G401 (cell line): ENCODE data around the gene FRMD8. TPM values are rescaled to one million over a fixed set of nuclear protein-coding genes. Genes with fewer than 3 reads are reported as not detected.

Source experiments
- DNase-seq: peaks from one replicate; pipeline ENCODE4 v3.0.0-alpha.2; 2015; ENCODE audit warnings: low spot score
- in situ Hi-C: cut with HindIII; loops from 2 replicates; pipeline ENCODE4 v1.10.0; 2016; ENCODE audit warnings: low sequenced_read_pairs, mixed read lengths
- total RNA-seq: library from RNA; depleted of rRNA; stranded (reverse); fragments of >200 nt; shearing (Covaris generic); gene quantifications from 2 replicates; pipeline ENCODE4 v1.2.3, GENCODE V29; 2014; rRNA removed

FRMD8 gene, protein sequence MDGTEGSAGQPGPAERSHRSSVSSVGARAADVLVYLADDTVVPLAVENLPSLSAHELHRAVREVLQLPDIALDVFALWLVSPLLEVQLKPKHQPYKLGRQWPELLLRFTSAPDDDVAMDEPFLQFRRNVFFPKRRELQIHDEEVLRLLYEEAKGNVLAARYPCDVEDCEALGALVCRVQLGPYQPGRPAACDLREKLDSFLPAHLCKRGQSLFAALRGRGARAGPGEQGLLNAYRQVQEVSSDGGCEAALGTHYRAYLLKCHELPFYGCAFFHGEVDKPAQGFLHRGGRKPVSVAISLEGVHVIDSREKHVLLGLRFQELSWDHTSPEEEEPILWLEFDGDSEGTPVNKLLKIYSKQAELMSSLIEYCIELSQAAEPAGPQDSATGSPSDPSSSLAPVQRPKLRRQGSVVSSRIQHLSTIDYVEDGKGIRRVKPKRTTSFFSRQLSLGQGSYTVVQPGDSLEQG
- 31.1 and 40.1 TPM in 2 replicates for total RNA-seq

DNA sequence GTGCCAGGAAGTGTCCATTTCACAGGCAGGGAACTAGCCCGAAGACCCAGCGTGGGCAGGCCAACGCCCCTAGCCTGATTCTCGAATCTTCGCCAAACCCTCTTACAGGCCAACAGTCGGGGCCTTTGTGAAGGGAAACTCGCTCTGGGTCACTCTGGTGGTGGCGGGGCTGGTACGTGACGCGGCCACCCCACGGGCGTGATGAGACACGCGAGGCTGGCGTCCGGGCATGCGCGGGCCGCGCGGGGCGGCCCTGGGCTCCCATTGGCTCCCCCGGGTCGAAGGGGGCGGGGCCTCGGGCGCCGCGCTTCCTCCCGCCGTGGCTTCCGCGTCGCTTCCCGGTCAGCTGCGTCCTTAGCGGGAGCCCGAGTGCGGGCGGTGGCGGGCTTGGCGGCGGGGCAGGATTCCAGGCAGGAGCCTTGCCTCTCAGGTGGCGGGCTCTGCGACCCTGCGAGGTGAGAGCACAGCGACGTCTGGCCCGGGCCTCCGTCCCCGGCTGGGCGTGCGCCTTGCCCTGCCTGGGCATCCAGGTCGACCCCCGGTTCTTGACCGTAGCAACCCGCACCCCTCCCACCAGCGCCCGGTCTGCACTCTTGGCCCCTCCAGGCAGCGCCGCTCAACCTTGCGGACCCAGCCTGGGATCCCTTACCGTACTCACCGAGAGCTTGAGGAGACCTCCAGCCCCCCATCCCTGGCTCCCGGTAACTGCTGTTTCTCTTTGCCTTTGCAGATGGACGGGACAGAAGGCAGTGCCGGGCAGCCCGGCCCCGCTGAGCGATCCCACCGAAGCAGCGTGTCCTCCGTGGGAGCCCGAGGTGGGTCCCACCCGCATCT lies at the start of gene FRMD8:
TSS of gene FRMD8 (plus strand) at position 331 of the 834 bp plus-strand sequence. CDS start at position 731, 400 bp downstream.
- DNase-seq = peak; percentile 85
- in situ Hi-C loops = no loop called here

DNA sequence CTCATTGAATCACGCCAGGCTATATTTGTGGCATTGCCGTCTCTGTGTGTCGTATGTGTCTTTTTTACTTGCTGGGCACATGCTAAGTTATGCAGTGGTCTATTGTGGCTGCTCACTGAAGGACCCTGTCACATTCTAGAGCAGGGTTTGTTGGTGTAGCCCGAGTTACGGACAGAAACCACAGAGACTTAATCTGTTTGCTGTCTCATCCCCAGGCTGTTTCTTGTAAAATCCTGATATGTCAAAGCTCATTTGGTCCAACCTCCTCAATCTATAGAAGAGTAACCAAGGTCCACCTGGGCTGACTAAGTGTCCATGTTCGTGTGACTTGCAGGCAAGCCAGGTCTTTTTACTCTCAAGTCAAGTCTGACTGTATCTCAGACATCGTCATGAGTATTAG lies 47.8 kb upstream of the FRMD8 start:
- DNase-seq = no peak
- in situ Hi-C loops = no loop called here

DNA sequence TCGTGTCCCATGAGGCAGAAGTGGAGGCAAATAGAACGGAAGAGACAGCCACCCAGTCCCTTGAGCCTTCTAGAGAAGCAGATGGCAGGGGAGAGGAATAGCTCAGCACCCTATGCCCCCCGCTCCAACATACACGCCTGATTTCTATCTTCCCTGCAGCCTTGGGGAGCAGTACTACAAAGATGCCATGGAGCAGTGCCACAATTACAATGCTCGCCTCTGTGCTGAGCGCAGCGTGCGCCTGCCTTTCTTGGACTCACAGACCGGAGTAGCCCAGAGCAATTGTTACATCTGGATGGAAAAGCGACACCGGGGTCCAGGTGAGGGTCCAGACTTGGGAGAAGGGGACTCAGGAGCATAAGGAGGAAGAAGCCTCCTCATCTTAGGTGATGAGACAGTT lies 46.2 kb upstream of the FRMD8 start:
- in situ Hi-C loops = no loop called here
- no peak for DNase-seq

DNA sequence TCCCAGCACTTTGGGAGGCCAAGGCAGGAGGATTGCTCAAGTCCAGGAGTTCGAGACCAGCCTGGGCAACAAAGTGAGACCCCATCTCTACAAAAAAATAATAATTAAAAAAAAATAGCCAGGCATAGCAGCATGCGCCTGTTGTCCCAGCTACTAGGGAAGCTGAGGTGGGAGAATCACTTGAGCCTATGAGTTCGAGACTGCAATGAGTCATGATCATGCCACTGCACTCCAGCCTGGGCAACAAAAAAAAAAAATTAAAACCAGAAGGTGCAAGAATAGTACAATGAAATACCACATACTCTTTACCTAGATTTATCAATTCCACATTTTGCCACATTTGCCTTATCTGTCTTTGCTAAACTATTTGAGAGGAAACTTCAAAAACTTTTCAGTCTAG lies 44.6 kb upstream of the FRMD8 start:
- in situ Hi-C loops = no loop called here

DNA sequence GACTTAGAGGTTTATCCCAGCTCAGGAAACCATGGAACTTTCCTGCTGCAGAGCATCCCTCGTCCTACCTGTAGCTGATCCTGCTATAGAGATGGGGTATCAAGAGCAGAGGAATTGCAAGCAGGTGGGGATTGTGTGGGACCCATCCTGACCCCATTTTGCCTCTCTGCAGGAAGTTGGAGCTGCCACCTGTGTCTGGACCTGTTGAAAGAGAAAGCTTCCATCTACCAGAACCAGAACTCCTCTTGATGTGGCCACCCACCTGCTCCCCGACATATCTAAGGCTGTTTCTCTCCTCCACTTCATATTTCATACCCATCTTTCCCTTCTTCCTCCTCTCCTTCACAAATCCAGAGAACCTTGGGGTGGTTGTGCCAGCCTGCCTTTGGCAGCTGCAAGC lies 34.9 kb upstream of the FRMD8 start:
- in situ Hi-C loops = loop anchor here (25.0 kb wide), 1 partner anchor 161 kb away; no protein-coding TSS in a partner anchor
- DNase-seq = no peak

More for the DNA sequence above, 44.6 kb upstream of the FRMD8 start:
- DNase-seq = no peak

DNA sequence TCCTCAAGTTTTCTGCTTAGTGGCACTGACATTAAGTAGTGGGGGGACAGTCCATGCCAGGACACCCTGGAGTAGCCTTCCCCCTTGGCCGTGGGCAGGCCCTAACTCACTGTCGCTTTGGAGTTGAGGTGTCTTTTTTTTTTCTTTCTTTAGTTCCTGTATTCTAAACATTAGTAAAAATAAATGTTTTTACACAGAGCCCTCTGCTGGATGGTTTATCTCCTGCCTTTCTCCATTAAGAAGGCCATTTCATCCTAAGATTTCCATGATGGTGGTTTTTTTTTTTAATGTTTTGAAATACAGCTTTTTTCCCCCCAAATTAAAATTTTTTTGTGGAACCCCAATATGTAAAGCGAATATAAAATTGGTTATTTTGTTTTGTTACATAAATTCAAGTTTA lies 33.7 kb upstream of the FRMD8 start:
- in situ Hi-C loops = loop anchor here (25.0 kb wide), 1 partner anchor 160 kb away; no protein-coding TSS in a partner anchor

DNA sequence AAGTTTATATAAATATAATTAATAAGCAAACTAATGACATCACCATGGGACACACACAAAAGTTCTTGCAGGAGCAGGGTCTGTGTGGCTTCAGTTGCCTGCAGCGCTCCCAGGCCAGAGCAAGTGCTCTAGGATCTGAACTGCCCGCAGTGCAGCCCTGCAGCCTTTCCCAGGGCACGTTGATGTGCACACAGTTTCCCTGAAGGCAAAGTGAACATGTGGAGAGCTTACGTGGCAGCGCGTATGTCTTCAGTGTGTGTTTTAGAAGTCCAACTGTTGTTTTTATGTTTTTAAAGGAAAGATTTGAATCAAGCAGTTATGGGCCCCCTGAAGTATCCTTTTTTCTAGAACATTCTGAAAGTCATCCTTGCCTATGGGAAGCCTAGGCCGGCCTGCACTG lies 33.1 kb upstream of the FRMD8 start:
- in situ Hi-C loops = loop anchor here (25.0 kb wide), 1 partner anchor 159 kb away; no protein-coding TSS in a partner anchor
- no peak for DNase-seq

More for the DNA sequence above, 33.7 kb upstream of the FRMD8 start:
- DNase-seq = peak; percentile 29

DNA sequence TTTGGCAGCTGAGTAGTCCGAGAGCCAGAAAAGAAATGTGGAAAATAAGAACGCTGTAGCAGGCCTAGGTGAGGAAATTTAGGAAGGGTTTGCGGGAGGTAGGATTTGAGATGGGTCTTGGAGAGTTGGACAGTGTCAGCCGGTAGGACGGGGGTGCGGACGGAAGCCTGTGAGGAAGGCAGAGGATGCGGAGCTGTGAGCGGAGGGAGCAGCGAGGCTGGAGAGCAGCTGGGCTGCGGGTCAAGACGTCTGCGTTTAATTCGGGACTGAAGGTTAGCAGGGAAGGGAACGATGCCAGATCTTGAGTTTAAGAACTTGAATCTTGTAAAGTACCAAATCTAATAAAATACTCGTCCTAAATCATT lies 32.6 kb upstream of the FRMD8 start:
- DNase-seq = peak; percentile 72
- in situ Hi-C loops = loop anchor here (25.0 kb wide), 1 partner anchor 158 kb away; no protein-coding TSS in a partner anchor

DNA sequence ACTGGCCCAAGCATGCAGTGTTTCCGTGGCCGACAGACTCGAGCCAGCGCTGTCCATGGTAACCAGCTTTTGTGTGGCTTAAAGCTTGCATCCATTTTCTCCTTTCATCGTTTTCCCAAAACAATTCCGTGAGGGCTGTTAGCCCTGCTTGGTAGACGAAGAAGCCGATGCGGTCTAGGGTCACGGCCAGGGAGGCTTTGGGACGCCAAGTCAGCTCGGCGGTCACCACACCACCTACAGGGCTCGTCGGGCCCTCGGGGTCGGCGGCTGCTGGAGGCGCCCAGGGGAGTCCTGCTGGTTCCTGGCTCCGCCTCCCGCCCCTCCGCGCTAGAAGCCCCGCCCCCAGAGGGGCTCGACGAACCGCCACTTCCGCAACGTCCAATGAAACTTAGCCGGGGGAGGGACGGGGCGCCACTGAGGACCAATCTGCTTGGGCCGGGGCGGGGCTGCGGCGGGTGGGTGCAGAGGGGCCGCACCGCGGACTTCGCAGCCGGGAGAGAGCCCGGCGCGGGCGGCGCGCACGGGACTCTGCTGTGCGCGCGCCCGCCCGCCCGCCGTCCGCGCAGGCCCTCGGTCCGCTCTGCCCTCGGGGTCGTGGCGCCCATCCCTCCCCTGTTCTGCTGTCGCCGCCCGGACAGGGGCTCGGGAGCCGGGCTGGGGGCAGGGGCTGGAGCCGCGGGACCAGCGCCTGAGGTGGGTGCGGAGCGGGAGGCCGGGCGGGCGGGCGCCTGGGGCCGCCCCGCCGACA lies 32.0 kb upstream of the FRMD8 start, which contains the start of gene TIGD3:
TSS of gene TIGD3 (plus strand) at position 487 of the 748 bp plus-strand sequence. CDS start 1,058 bp downstream, outside the sequence.
- in situ Hi-C loops = loop anchor here (25.0 kb wide), 1 partner anchor 158 kb away; no protein-coding TSS in a partner anchor
- DNase-seq = peak; percentile 98

DNA sequence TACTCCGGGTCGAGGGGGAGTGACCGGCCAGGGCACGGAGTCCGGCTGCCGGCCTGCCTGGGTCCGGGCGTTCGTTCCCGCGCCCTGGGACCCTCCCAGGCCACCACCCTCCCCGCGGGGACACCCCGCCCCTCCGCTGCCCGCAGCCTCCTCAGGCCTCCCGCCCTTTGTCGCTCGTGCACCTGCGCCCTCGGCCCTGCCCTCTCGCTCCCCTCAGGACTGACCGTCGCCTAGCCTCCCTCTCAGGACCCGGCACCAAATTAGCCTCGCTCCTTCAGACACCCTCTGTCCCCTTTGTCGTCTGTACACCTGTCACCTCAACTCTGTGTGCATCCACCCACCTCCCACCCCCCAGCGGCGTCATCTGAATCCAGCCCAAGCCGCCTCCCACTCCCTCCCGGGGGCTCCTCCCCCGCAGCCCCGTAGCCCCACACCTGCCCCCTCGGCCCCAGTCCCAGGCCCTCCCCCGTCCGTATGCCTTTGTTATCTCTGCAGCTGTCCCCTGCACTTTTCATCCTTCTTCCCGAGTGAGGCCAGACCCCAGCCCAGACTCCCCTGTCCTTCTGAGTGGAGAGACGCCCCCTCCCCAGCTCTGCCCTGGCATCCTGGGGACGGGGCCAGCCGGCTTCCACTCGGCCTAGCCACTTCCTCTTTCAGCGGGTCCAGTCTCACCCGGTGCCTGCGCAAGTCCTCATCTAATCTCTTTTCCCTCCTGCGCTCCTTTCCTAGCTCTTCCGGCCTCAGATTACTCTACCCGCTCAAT lies 31.2 kb upstream of the FRMD8 start:
- DNase-seq = peak; percentile 53
- in situ Hi-C loops = loop anchor here (25.0 kb wide), 1 partner anchor 157 kb away; no protein-coding TSS in a partner anchor

DNA sequence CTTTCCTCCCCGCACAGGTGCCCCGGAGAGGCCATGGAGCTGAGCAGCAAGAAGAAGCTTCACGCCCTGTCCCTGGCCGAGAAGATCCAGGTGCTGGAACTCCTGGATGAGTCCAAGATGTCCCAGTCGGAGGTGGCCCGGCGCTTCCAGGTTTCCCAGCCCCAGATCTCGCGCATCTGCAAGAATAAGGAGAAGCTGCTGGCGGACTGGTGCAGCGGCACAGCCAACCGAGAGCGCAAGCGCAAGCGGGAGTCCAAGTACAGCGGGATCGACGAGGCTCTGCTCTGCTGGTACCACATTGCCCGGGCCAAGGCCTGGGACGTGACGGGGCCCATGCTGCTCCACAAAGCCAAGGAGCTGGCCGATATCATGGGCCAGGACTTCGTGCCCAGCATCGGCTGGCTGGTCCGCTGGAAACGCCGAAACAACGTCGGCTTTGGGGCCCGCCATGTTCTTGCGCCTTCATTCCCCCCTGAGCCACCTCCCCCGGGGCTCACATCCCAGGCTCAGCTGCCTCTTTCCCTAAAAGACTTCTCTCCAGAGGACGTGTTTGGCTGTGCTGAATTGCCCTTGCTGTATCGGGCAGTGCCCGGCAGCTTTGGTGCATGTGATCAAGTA lies 30.6 kb upstream of the FRMD8 start:
- peak; percentile 63 for DNase-seq
- in situ Hi-C loops = loop anchor here (25.0 kb wide), 1 partner anchor 156 kb away; no protein-coding TSS in a partner anchor

DNA sequence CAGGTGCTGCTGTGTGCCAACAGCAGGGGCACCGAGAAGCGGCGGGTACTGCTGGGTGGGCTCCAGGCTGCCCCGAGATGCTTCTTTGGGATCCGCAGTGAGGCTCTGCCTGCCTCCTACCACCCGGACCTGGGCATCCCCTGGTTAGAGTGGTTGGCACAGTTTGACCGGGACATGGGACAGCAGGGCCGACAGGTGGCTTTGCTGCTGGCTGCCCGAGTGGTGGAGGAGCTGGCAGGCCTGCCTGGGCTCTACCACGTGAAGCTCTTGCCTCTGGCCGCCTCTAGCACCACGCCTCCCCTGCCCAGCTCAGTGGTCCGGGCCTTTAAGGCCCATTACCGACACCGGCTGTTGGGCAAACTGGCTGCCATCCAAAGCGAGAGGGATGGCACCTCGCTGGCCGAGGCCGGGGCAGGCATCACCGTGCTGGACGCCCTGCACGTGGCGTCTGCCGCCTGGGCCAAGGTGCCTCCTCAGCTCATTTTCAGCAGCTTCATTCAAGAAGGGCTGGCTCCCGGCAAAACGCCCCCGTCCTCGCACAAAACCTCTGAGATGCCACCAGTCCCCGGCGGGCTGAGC lies 30.0 kb upstream of the FRMD8 start:
- in situ Hi-C loops = loop anchor here (25.0 kb wide), 1 partner anchor 156 kb away; no protein-coding TSS in a partner anchor
- DNase-seq = peak; percentile 92

DNA sequence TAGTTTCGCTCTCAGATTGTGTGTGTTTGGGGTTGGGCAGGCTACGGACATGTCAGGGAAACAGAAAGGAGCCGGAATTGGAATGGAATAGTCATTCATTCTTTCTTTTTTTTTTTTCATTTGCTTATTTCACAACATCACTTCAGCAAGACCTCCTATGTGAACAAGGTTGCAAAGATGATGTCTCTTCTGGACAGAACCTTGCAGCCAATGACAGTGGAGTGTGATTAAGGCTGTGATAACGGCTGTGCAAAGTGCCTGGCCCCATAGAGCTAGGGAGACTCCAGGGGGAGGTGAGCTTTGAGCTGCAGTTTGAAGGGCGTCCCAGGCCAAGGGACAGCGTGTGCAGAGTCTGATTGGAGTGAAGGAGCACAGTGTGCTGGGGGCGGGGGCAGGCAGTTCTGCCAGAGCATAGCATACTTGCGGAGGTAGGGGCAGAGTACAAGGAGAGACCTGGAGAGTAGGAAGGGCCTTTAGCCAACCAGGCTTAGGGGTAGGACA lies 28.5 kb upstream of the FRMD8 start:
- in situ Hi-C loops = loop anchor here (25.0 kb wide), 1 partner anchor 154 kb away; no protein-coding TSS in a partner anchor

DNA sequence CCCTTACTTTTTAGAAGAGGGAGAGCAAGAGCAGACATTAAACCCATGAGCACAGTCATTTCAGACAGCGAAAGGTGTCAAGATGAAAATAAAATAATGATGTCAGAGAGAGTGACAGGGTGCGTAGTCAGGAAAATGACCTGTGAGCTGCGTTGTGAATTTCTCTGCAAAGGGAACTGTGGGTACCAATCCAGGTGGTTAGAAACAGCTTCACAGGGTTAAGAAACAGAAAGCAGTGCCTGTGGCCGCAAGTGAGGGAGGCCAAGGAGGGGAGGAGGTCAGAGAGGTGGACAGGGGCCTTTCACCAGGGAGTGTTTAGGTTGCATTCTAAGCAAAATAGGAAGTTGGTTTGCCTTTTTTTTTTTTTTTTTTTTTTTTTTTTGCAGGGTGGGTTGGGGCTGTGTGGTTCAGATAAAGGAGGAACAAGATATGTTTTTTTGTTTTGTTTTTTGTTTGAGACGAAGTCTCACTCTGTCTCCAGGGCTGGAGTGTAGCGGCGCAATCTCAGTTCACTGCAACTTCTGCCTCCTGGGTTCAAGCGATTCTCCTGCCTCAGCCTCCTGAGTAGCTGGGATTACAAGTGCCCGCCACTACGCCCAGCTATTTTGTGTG lies 24.0 kb upstream of the FRMD8 start:
- in situ Hi-C loops = loop anchor here (25.0 kb wide), 1 partner anchor 150 kb away; no protein-coding TSS in a partner anchor
- DNase-seq = no peak

More for the DNA sequence above, 28.5 kb upstream of the FRMD8 start:
- DNase-seq = no peak

DNA sequence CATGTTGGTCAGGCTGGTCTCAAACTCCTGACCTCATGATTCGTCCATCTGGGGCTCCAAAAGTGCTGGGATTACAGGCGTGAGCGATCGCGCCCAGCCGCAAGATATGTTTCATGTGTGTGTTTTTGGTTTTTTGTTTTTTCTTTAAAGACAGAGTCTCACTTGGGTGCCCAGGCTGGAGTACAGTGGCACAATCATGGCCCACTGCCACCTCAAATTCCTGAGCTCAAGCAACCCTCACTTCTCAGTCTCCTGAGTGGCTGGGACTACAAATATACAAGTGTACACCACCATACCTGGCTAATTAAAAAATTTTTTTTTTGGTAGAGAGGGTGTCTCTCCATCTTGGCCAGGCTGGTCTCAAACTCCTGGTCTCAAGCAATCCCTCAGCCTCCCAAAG lies 23.5 kb upstream of the FRMD8 start:
- DNase-seq = no peak
- in situ Hi-C loops = loop anchor here (25.0 kb wide), 1 partner anchor 149 kb away; no protein-coding TSS in a partner anchor

DNA sequence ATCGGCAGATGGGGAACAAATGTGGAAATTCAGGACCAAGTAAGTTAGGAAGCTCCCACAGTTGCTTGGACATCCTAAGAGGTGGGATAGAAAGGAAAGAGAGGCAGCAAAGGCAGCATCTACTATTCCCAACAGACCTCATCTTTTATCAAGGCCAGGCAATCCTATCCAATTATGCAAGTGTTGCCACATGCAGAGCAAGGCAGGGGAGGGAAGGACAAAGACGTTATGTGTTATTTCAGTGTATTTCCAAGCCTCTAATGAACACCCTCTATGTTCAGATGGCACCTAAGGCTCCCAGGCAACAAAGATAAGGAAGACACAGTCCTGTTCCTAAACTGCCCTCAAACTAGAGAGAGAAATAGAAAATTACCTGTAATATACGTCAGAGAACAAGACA lies 22.7 kb upstream of the FRMD8 start:
- in situ Hi-C loops = loop anchor here (25.0 kb wide), 1 partner anchor 149 kb away; no protein-coding TSS in a partner anchor
- no peak for DNase-seq
